Dermis microvascular lymphatic vessel endothelial cell (primary cell): ENCODE data around the gene AGRP. TPM values are rescaled to one million over a fixed set of nuclear protein-coding genes. Genes with fewer than 3 reads are reported as not detected.

Source experiments
- DNase-seq, 2 donors: peaks; one replicate each; pipeline versions ENCODE4 v3.0.0 to v3.0.0-alpha.2; 2010; ENCODE audit warnings: low read depth in 2 of 2
- total RNA-seq: library from RNA; depleted of rRNA; stranded (reverse); fragments of >200 nt; gene quantifications from 2 replicates; pipeline ENCODE4 v1.2.1, GENCODE V29; 2014

Gene AGRP
- total RNA-seq, 1 donor from 2014 or later: not detected

DNA sequence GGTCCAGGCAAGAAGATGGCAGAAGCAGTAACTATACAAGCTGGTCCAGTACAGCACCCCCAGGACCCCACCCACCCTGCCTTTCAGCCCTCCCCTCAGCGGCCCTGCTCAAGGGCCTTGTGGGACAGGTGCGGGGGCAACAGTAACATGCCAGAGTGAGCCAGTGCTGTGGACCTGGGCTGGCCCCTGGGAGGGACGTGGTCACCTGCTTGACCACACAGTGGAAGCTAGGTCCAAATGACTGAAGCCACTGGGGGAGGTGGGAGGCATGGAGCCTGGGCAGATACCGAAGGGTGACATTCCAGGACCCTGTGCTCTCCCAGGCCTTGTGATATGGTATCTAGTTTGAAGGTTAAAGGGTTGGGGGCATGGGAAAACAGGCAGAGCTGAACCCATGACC lies 19.7 kb downstream of the AGRP start:
- DNase-seq: no peak

DNA sequence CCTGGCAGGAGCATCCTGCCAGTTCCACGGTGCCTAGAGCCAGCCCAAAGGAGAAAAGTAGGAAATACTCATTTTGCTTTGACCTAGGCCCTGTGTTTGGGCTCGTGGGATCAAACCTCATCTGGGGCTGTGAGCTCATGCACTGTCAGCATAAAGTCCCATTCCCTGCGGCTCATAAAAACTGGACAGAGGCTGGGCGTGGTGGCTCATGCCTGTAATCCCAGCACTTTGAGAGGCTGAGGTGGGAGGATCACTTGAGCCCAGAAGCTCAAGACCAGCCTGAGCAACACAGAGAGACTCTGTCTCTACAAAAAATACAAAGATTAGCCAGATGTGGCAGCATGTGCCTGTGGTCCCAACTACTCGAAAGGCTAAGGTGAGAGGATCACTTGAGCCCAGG lies 20.3 kb downstream of the AGRP start:
- DNase-seq: no peak

DNA sequence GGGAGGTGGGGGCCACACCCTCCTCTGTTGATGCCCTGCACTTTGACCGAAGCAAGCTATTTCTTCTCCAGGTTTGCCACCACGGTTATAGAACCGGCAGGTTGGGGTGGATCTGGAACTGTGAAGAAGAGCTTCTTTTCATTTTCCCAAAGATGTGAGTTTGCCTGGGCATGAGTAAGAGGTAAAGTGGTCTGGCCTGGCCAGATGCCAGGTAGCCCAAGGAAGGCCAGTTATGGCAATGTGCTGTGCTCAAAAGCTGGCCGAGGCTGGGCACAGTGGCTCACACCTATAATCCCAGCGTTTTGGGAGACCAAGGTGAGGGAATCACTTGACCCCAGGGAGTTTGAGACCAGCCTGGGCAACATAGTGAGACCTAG lies 21.1 kb downstream of the AGRP start:
- DNase-seq: no peak

DNA sequence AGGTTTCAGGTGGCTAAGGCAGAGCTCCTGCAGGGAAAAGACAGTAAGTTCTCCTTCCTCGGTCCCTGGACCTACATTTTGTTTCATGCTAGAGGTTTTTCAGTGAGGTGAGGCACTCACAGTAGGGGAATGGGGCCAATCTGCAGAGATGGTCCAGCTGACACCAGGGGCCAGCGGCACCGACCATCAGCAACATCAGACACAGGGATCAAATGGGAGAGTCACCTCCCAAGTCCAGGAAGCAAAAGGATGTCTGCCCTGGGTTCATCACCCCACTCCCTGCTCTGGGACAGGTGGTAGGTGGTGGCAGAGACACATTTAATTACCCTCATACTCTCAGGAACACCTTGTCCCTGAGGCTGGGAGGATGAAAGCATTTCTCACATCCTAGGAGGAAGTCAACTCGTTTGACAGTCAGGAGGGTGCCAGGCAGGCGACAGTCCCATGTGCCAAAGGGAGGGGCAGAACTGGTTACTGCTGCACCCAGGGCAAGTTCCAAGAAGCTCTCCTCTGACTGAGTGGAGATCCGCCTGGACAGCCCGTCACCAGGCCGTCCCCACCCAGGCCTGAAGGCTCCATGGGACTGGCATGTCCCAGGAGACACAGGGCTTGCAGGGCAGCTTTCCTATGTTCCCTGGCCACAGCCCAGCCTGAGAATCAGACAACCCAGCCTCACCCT lies 21.6 kb downstream of the AGRP start:
- no peak for DNase-seq

DNA sequence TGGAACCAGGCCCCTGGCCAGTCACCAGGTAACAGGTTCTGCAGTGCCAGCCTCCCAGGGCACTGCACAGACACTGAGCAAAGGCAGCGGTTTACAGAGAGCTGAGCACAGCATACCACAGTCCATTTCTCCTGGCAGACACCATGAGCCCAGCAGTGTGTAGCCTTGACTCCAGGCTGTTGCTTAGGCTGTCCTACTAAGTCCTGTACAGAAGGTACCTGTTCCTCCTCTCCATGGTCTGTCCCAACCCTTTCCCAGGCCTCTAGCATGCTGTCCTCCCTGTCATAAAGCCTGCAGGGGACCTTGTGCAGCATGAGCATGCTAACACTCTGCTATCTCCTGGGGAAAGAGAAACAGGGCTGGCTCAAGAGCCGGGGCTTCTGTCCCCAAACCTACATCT lies 22.4 kb downstream of the AGRP start:
- no peak for DNase-seq

DNA sequence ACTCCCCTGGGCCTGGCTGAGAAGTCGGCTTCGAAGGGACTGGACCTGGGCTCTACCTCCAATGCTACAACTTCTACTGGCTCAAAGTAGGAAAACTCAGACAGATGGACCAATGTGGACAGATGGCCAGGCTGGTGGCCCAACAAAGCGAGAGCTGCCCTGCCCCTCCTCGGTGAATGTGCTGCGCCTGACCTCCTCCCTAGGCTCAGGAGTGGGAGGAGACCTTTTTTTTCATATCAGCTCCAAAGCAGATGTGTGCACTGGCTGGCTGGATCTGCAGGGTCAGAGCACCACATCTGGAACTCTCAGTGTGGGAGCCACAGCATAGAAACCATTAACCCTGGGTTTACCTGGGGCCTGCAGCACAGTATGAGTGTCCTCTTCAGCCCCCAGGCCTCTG lies 23.2 kb downstream of the AGRP start:
- no peak for DNase-seq

DNA sequence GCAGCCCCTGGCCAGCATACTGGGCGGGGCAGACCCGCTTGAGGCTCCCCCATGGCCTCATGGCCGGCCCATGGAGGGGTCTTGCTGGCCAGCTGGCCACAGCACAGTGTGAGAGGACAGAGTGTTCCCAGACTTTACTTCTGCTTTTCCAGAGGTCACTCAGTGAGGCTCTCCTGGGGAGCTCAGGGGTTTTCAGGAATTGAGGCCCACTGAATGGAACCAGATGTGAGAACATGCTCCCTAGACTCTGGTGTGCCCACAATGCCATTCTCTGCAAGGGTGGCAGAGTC lies 23.5 kb downstream of the AGRP start:
- DNase-seq: no peak

DNA sequence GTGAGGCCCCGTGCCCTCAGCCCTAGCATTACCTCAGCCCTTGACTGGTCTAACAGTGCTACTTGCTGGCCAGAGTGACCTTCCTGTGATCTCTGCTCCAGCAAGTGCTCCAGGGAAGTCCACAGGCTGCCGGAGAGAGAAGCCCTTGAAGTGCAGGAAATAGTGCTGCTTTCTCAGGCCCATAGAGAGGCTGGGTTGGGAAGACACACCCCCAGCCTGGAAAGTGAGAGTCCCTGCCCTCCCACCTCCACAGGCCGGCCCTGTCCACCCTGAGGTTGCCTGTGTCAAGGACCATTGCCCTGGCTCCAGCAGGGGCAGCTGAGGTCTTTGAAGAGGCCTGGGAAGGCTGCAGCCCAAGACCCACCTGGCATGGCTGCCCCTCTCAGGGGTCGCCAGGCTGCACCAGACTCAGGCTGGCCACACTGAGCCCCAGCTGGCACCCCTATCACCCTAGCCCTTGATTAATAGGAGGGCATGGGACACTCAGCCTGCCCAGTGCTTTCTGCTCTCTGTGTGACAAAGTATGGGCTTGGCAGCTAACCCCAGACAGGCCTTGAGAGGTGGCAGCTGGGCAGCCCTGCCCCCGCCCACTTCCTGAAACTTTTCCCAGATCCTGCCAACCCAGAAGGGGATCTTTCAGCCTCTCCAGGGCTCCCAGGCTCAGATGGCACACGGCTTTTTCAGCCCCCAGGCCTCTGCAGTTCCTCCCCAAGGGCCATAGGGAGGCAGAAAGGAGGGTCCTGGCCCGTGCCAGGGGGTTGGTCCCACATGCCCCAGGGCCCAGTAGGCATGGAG lies 24.1 kb downstream of the AGRP start:
- peak in 1 of 2 donors; percentile 46 for DNase-seq

DNA sequence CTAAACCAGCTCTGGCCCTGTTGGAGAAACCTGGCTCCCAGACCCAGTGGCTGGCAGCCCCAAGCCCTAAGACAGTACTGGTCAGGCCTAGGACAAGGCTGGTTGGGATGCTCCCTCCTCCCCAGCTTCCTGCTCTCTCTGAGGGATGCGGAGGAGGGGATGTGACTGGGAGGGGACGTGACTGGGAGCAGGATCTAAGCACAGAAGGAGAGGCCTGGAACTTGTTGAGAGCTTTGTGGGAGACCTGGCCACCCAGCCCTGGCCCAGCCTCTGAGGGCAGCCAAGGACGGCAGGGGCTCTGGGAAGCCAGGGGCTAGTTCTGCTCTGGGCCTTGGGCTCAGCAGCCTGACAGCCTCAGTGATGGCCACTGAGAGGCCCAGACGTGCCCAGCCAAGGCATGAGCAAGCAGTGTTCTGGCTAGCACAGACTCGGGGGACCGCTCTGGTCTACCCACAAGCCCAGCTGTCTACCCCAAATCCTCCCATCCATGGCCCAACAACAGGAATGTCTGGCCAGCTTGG lies 25.2 kb downstream of the AGRP start:
- no peak for DNase-seq

DNA sequence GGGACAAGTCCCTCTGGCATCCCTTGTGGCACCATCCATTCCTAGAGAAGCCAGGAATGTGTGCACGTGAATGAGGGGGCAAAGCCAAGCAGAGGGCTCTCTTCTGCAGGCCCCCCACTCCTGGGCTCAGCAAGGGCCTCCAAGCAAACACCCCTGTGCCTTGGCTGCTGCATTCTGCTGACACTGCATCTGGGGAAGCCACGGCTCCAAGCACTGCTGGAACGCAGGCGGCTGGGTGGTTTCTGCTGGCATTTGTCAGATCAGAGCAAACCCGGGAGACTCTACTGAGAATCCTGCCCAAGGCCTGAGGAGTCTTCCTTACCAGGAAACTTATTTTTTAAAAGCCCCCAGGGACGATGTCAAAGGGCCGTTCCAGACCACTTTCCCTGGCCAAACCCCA lies 25.7 kb downstream of the AGRP start:
- no peak for DNase-seq

DNA sequence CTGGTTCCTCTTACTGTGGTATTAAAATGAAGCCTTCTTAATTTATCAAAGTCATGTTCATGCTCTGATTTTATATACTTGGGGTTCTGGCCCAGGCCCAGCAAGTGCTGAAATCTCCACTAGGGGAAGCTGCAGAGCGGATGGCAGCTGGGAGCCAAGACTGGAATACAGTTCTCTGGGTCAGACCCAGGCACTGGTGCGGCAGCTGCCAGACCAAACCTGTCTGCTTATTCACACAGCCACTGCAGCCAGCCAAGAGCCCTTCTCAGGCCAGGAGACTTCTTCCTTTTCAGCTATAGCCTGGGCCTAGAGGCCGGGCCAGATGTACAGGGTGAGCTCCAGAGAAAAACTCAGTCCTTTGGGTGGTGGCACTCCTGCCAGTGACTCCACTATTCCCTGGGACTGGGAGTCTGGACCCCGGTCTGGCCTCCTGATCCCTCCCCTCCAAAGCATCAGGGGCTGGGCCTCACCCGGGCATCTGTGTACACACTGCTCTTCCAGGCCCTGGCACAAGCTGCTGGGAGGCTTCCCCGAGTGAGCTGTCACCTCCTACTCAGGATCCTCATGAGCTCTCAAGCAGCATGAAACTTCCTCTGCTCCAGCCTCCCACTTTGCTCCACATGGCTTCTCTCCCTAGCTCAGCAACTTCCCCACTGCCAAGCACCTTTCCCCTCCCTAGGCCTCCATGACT lies 26.8 kb downstream of the AGRP start:
- DNase-seq: no peak

DNA sequence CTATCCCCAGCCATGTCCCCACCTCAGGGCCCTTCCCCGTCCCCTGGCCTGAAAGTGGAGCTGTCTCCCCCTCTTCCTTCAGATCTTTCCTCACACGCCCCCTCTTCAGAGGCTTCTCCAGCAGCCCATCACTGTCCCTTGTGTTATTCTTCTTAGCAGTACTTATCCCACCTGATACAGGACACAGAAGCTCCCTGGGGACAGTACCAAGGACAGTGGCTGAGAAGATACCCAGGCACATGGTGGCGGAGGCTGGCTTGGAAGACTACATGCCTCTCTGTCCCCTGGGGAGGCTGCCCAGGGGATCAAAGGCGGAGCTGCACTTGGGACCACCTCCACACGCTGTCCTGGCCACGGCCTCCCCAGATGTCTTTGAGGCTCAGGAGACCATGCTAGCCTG lies 28.5 kb downstream of the AGRP start:
- no peak for DNase-seq

DNA sequence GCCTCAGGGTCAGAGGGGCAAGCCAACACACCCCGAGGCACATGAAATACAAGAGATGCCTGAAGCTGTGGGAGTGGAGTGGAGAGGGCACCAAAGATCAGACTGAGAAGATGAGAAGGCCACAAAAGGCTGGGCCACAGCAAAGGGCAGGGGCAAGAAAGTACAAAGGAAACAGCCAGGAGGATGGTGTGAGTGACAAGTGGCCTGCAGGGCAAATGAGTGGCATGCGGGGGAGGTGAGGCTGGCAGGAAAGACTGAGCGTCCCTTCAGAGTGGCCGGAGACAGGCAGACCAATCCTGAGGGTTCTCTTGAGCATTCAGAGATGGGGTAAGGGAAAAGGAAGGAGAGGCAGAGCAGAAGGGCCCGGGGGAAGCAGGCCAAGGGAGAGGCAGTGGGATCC lies 29.2 kb downstream of the AGRP start:
- DNase-seq: no peak

DNA sequence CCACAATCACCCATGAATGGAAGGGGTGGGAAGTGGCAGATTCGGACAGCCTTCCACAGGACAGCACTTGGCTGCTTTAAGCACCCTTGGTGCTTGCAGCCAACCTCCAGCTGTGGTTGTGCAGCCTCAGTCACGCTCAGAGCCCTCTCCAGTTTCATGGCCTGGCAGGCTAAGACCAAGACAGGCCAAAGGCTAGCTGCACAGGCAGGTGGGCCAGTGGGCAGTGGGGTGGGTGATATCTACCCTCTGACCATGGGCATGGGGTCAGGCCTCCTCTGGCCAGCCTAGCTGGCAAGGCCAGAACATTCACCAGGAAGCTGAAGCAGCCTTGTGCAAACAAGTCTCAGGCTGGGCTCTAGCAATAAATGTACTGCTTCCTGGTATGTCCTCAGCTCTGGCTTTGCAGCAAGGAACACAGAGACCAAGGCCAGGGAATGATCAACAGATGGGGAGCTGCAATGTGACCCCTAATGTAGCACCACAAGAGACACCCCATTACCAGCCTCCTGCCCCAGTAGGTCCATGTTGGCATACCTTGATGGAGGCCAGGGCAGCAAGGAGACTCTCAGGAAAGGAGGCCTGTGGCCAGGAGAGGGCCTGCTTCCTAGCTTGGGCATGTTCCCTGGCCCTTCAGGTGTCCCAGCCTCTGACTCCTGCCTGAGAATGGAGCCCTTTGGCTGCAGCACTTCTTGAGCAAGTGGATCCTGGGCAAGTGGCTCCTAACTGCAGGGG lies 31.5 kb downstream of the AGRP start:
- no peak for DNase-seq

DNA sequence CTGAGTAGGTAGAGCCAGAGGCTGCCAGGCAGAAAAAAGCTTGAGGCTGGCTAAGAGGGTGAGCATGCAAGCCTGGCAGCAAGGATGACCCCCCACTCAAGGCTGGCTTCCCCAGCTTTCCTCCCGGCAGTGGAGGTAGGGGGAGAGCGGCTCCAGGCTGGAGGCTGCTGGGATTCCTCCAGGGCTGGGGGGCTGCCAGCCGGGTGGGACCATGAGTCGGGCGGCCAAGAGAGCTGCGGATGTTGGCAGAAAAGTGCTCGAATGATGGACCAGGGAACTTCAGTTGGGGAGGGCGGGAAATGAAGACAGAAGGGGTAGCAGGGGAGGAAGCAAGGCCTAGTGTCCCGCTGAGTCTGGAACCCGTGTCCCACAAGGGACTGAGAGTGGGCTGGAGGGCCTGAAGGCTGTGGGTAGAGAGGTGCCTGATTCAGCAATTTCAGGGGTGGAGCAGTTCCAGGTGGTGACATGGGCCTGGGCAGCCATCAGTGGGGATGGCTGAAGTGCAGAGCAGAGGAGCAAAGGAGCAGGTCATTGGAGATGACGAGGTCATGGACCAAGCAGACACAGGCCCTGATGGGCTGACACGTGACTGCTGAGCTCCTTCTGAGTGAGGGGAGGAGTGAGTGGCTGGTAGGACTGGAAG lies 32.2 kb downstream of the AGRP start:
- no peak for DNase-seq

DNA sequence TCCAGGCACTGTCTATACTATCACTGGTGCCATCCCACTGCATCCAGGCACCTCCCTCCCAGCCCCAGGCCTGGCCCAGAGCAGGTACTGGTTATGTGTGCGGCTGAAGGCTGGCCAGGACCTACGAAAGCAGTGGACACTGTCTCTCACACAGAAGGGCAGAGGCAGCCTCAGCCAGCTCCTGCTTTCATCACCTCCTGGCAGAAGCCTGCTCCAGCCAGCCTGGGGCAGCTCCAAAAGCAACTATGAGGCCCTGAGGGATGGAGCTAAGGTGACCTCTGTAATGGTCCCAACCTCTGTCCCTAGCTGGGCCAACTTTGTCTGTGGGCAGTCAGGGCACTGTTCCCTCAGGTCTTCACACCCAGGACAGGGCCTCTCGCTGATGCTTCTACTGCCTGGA lies 33.6 kb downstream of the AGRP start:
- DNase-seq: no peak

DNA sequence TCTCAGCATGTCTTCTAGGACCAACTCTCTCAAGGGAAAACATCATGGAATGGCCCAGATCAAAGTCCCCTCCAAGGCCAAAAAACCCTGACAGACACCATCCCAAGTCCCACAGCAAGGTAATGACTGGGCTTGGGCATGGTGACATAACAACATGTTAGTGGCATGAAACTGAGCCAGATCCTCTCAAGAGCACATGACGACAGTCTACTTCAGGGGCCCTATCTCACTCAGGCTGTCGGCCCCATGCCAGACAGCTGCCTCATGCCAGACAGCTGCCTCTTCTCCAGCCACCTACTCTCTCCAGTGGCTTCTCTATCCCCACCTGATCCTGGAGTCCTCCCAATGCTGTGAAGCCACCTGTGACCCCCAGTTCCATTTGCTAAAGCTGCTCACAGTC lies 34.0 kb downstream of the AGRP start:
- DNase-seq: no peak

DNA sequence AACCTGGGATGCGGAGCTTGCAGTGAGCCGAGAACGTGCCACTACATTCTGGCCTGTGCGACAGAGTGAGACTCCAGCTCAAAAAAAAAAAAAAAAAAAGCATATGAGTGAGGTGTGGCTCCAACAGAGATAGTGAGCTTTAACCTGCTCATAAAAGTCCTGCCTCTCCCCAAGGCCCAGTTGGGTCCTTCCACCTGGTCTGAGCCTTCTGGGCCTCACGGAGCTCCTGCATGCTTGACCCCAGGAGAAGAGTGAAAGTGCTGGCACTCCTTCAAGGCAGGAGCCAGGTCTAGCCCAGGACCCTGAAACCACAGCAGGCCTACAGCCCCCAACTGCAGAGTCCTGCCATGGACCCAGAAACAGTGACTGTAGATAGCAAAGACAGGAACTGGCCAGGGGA lies 34.8 kb downstream of the AGRP start:
- DNase-seq: no peak

DNA sequence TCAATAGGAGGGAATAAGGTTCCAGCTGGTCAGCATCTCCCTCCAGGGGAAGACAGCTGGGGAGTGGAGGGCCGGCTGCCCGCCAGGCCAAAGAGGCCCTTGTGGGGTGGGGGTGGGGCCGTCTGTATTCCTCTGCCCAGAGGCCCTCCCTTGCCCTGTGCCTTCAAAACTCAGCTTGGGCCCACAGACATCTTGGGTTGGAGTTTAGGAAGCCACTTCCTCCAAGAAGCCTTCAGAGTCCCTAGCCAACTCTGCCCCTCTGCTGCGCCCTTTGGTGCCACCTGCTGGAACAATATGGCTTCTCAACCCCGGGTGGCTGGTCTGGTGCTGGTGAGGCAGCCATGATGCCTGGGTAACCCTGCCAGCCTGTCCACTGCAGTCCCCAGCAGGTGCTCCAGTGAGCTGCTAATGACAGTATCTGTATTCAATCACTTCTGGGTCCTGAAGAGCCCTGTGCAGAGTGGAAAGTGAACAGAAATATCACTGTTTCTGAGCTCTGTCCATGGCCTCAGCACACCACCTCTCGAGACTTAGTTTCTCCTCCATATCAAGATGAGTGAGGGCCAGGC lies 35.8 kb downstream of the AGRP start:
- DNase-seq: peak in 1 of 2 donors; percentile 29

DNA sequence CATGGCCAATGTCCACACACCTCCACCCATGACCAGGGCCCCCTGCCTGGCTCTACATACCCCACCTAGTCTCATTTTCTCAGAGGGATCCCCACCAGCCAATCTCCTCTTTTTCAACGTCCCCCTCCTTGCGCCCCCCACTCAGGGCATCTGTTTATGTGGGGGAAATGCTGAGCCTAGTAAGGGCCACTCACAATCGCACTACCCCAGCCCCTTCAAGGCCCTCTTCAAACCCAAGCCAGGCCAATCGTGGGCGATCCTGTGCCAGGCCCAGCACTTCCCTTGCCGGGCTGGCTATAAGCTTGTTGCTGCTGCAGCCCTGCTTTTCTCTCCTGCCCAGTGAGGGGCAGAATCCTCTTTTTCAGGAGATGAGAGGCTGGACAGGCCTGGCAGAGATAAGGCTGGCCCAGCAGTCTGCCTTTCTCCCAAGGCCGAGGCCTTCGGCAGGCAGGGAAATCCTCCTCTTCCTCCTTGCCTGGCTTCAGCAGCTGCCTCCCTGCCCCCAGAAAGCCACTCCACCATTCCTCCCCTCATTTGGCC lies 36.3 kb downstream of the AGRP start:
- no peak for DNase-seq
